Mucosa of descending colon (tissue), 3 donors: Measurements from ENCODE around the gene CAPZA1. TPM values are rescaled to one million over a fixed set of nuclear protein-coding genes. Genes with fewer than 3 reads are reported as not detected.
"Not testable (repeated sequence)": the region's sequence is repeated elsewhere in the genome, so short reads cannot be mapped to it uniquely, and the experiment has no call there.

ENCODE experiments used
- ATAC-seq: fragments of 200-7000 bp; cut with Tn5 transposase; one replicate; pipeline ENCODE4 v1.9.1; 2020; ENCODE audit warnings: mild to moderate bottlenecking, moderate library complexity
- DNase-seq, 3 donors: peaks; one replicate each; pipeline ENCODE4 v3.0.0-alpha.2; 2020
- H3K36me3 ChIP-seq: fragments of 200-600 bp; one replicate; pipeline ENCODE4 v1.8.0; 2021; ENCODE audit warnings: low read depth, mild to moderate bottlenecking
- H3K4me1 ChIP-seq: fragments of 200-600 bp; one replicate; pipeline ENCODE4 v1.8.0; 2021; ENCODE audit warnings: low read depth, mild to moderate bottlenecking
- H3K4me3 ChIP-seq: fragments of 200-600 bp; one replicate; pipeline ENCODE4 v1.8.0; 2021; ENCODE audit warnings: mild to moderate bottlenecking
- H3K9me3 ChIP-seq: fragments of 200-600 bp; one replicate; pipeline ENCODE4 v1.8.0; 2021; ENCODE audit warnings: mild to moderate bottlenecking
- CTCF ChIP-seq: fragments of 200-600 bp; IDR thresholded peaks from one replicate; pipeline ENCODE4 v1.8.0; 2022; ENCODE audit warnings: antibody characterized with exemption, mild to moderate bottlenecking
- intact Hi-C, 2 donors: fragments of 100-400 bp; cut with DNase I in 1 of 2; cut with micrococcal nuclease in 1 of 2; formaldehyde crosslinking; loops; one replicate each; pipeline versions ENCODE4 v1.11.0 to v1.11.1; 2022; cut with DNase I, micrococcal nuclease
- total RNA-seq, 3 donors: library from RNA; stranded (reverse); fragmentation: NEBNext Ultra II Directional in 2 of 3; extraction: Animal tissue kit (Norgen Biotek cat#: 25700) in 2 of 3; gene quantifications; one replicate each; pipeline versions ENCODE4 v1.2.1 to v1.2.4, GENCODE V29; 2021 to 2023
- donor health status: DM: no; HTN: no; CAD: no; lungs with moderate emphysema.
- donor health status: DM: no; HTN: no; CAD: no.
- donor health status: DM: no; HTN: yes; CAD: no.

The CAPZA1 gene
- total RNA-seq, 3 donors from 2014 or later: 106 to 175 (median 156) TPM

GRCh38 chr1:112634367-112634766 is 14.7 kb downstream of the CAPZA1 start:
- TF ChIP-seq CTCF: no peak
- Histone ChIP-seq H3K36me3 (no peaks in the 10 kb centered on the region), H3K4me3 (no peak overlapping the region), H3K4me1 (peaks cover 37% of the 10 kb centered on the region), H3K9me3 (no peaks in the 10 kb centered on the region)
- ATAC-seq (no peak), DNase-seq (no peak)
- intact Hi-C loops: no loop called here

GRCh38 chr1:112636056-112636455 is 16.4 kb downstream of the CAPZA1 start:
- H3K4me3 ChIP-seq: no peak overlapping the region
- H3K36me3 ChIP-seq: no peaks in the 10 kb centered on the region
- TF ChIP-seq CTCF: no peak
- DNase-seq (no peak), ATAC-seq (no peak)
- H3K9me3 ChIP-seq: no peaks in the 10 kb centered on the region
- H3K4me1 ChIP-seq: peaks cover 35% of the 10 kb centered on the region
- intact Hi-C loops: no loop called here

GRCh38 chr1:112636597-112637253 is 17.1 kb downstream of the CAPZA1 start:
- H3K9me3 ChIP-seq: no peaks in the 10 kb centered on the region
- intact Hi-C loops: no loop called here
- DNase-seq: no peak
- peaks cover 35% of the 10 kb centered on the region for H3K4me1 ChIP-seq
- ATAC-seq: peak; percentile 87
- TF ChIP-seq CTCF: no peak
- H3K4me3 ChIP-seq: no peak overlapping the region
- H3K36me3 ChIP-seq: no peaks in the 10 kb centered on the region

DNA sequence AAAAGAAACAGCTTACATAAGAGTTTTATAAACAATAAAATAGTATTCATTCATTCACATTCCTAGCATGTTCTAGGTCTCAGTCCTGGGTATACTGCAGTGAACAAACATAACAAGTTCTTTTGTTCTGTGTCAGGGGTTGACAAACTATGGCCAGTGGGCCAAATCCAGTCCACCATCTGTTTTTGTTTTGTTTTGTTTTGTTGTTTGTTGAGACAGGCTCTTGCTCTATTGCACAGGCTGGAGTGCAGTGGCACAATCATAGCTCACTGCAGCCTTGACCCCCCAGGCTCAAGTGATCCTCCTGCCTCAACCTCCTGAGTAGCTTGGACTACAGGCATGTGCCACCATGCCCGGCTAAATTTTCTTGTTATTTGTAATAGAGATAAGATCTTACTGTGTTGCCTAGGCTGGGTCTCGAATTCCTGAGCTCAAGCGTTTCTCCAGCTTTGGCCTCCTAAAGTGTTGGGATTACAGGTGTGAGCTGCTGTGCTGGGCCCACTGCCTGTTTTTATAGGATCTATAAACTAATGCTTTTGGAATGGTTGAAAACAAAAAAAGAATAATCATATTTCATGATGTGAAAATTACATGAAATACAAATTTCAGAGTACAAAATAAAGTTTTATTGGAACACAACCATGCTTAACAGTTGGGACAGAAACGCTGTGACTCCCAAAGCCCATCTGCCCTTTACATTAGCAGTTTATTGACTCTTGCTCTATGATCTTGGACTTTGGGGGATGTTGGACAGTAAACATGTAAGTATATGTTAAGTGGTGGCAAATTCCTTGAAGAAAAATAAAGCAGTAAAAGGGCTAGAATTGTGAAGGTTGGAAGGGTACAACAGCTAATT is 17.9 kb downstream of the CAPZA1 start:
- Histone ChIP-seq H3K4me1 (peaks cover 35% of the 10 kb centered on the region), H3K4me3 (no peak overlapping the region), H3K9me3 (no peaks in the 10 kb centered on the region), H3K36me3 (no peaks in the 10 kb centered on the region)
- ATAC-seq (no peak), DNase-seq (no peak)
- TF ChIP-seq CTCF: no peak
- intact Hi-C loops: no loop called here

- Histone ChIP-seq H3K36me3 (no peaks in the 10 kb centered on the region), H3K4me1 (peaks cover 35% of the 10 kb centered on the region), H3K9me3 (no peaks in the 10 kb centered on the region), H3K4me3 (no peak overlapping the region)
- no peak for DNase-seq
- no peak for TF ChIP-seq CTCF
- ATAC-seq: peak; percentile 22
- intact Hi-C loops: no loop called here
These were observed 18.4 kb downstream of the CAPZA1 start for GRCh38 chr1:112638110-112638428.

- intact Hi-C loops, ATAC-seq, H3K9me3 ChIP-seq, DNase-seq, H3K4me3 ChIP-seq, H3K36me3 ChIP-seq: not testable (repeated sequence)
- peaks cover 23% of the 10 kb centered on the region for H3K4me1 ChIP-seq
These were observed 20.8 kb downstream of the CAPZA1 start for GRCh38 chr1:112640437-112640836.
